ENCODE results near the gene MAP2K1.

GRCh38 chr15:66461917-66462316 lies 75.2 kb downstream of the MAP2K1 start:
- no peak for TF ChIP-seq CTCF (IDR thresholded peaks at IDR 0.05)
- no peak for TF ChIP-seq ZFX (IDR thresholded peaks at IDR 0.05; ENCODE audit: borderline replicate concordance)

Data from 22Rv1 (cell line).